Measurements from ENCODE around the gene TXLNA. TPM values are rescaled to one million over a fixed set of nuclear protein-coding genes. Genes with fewer than 3 reads are reported as not detected.

Gene TXLNA
- 73.9 and 85.5 TPM in 2 replicates for total RNA-seq

GRCh38 chr1:32179443-32180185 is at the start of gene TXLNA:
TXLNA (plus strand) TSS chr1:32179675; CDS start chr1:32180346, 671 bp downstream.

GRCh38 chr1:32200226-32201010 is 20.9 kb downstream of the TXLNA start, which contains the start of gene CCDC28B:
CCDC28B (plus strand) TSS chr1:32200595; CDS start chr1:32201936, 1,341 bp downstream.

GRCh38 chr1:32205401-32206370 is 26.2 kb downstream of the TXLNA start, which contains the start of gene IQCC:
IQCC (plus strand) TSS chr1:32205671; CDS start chr1:32205682, 11 bp downstream.

DNA sequence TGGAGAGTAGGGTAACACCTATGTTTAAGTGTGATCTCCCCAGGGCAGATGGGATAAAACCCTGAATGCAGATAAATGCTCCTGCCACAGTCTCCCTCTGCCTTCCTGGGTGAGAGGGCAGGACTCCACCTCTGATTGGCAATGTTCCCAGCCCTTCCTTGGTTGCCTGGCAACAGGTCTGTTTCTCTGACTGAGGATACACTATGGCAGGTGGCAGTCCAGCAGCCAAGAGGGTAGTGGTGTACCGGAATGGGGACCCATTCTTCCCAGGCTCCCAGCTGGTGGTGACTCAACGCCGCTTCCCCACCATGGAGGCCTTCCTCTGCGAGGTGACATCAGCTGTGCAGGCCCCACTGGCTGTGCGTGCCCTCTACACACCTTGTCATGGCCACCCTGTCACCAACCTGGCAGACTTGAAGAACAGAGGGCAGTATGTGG is 29.4 kb downstream of the TXLNA start, which contains the start of gene DCDC2B:
DCDC2B (plus strand) TSS at position 199 of the 438 bp plus-strand sequence; CDS start at position 204, 5 bp downstream.

DNA sequence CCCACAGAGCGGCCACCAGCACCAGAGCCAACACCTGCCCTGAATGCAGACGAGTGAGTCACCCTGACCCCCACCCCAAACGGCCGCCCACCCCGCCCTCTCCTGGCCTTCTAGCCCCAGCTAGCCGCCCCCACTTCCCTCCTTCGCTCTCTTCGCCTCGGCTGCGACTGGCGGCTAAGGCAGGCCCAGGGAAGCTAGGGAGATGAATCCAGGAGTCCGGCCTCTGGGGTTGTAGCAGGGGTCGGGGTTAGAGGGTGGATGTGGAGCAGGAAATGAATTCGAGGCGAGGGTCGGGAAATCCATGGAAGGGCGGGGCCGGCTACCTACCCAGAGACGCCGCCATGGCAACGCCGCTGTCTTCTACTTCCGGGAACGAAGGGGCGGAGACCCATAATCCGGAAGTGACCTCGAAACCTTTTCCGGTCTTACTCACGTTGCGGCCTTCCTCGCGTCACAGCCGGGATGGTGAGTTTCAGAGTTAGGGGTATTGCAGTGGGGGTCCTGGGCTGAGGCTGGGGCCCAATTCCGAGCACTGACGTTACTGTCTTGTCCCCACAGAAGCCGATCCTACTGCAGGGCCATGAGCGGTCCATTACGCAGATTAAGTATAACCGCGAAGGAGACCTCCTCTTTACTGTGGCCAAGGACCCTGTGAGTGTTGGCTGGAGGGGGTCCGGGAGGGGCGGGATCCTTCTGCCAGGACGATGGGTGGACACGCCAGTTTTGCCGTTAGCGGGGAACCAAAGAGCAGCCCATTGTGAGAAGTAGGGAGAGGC is 42.7 kb downstream of the TXLNA start, which contains the start of the genes EIF3I and TMEM234:
EIF3I (plus strand) TSS at position 428 of the 776 bp plus-strand sequence; CDS start at position 463, 35 bp downstream.
TMEM234 (minus strand) TSS at position 374 of the 776 bp plus-strand sequence; CDS start at position 343, 31 bp downstream.

DNA sequence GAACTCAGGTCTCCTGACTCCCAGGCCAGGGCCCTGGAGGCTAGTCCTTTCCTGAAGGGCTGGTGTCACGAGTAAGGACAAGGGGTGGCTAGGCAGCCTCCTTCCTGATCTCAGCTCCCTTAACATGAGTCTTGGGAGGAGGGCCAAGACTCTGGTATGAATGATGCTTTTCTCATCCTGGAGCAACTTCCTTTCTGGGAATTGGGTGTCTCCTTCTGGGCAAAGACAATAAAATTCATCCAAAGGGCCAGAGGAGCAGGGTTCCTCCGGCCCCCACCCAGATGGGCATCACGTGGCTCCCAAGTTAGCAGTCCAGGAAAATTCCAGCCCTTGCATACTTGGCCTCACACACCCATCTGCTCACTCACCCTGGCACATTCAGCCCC is 67.4 kb downstream of the TXLNA start, which contains the start of gene FAM167B:
FAM167B (plus strand) TSS at position 335 of the 386 bp plus-strand sequence. CDS start 200 bp downstream, outside the sequence.

Other genes starting within 250 kb of the TXLNA start
- 332 and 383 TPM in 2 replicates for gene PTP4A2, start 241.3 kb upstream of the TXLNA start, total RNA-seq
- 47.8 and 94.2 TPM in 2 replicates for gene KHDRBS1, start 165.8 kb upstream of the TXLNA start, total RNA-seq
- 3.6 and 6.0 TPM in 2 replicates for gene TMEM39B, start 106.7 kb upstream of the TXLNA start, total RNA-seq
- gene KPNA6, start 71.6 kb upstream of the TXLNA start, total RNA-seq, result 38.3 and 52.5 TPM in 2 replicates
- gene CCDC28B, start 20.9 kb downstream of the TXLNA start, total RNA-seq, result 12.8 and 15.4 TPM in 2 replicates
- gene IQCC, start 26.0 kb downstream of the TXLNA start, total RNA-seq, result 0.97 and 2.1 TPM in 2 replicates
- gene DCDC2B, start 29.4 kb downstream of the TXLNA start, total RNA-seq, result not detected in 2 replicates
- 17.0 and 18.1 TPM in 2 replicates for gene TMEM234, start 42.7 kb downstream of the TXLNA start, total RNA-seq
- 278 and 316 TPM in 2 replicates for gene EIF3I, start 42.7 kb downstream of the TXLNA start, total RNA-seq
- 0.78 TPM in 1 of 2 replicates, not detected in the other for gene FAM167B, start 67.5 kb downstream of the TXLNA start, total RNA-seq
- gene LCK, start 71.6 kb downstream of the TXLNA start, total RNA-seq, result not detected in 2 replicates
- gene HDAC1, start 112.4 kb downstream of the TXLNA start, total RNA-seq, result 75.1 and 78.2 TPM in 2 replicates
- 28.5 and 46.6 TPM in 2 replicates for gene MARCKSL1, start 156.6 kb downstream of the TXLNA start, total RNA-seq
- gene FAM229A, start 182.8 kb downstream of the TXLNA start, total RNA-seq, result 0.83 and 1.2 TPM in 2 replicates
- gene TSSK3, start 182.9 kb downstream of the TXLNA start, total RNA-seq, result 0.30 TPM in 1 of 2 replicates, not detected in the other
- 71.9 and 76.3 TPM in 2 replicates for gene BSDC1, start 214.8 kb downstream of the TXLNA start, total RNA-seq

Data from smooth muscle cell of the umbilical artery (primary cell).